HEK293T (cell line): ENCODE data around the gene HTR1B.

ENCODE experiments used
- BHLHE40 ChIP-seq: fragments of 450-650 bp; IDR thresholded peaks from 2 replicates; pipeline ENCODE4 v1.6.1; 2016; ENCODE audit warnings: mild to moderate bottlenecking, moderate library complexity, borderline replicate concordance
- FOXA1 ChIP-seq: fragments of 450-650 bp; IDR thresholded peaks from 2 replicates; pipeline ENCODE4 v1.6.1; 2016; ENCODE audit warnings: mild to moderate bottlenecking
- FOXK2 ChIP-seq: fragments of 450-650 bp; IDR thresholded peaks from 2 replicates; pipeline ENCODE4 v1.6.1; 2016; ENCODE audit warnings: mild to moderate bottlenecking
- PKNOX1 ChIP-seq: fragments of 450-650 bp; IDR thresholded peaks from 2 replicates; pipeline ENCODE4 v1.6.1; 2016
- SUZ12 ChIP-seq: fragments of 450-650 bp; IDR thresholded peaks from 2 replicates; pipeline ENCODE4 v1.6.1; 2016; ENCODE audit warnings: mild to moderate bottlenecking

- no peak for TF ChIP-seq SUZ12
- no peak for TF ChIP-seq PKNOX1
- TF ChIP-seq BHLHE40, result no peak
- no peak for TF ChIP-seq FOXK2
- no peak for TF ChIP-seq FOXA1
These were observed 11.7 kb upstream of the HTR1B start for GRCh38 chr6:77474973-77475372.
